Stimulated activated CD8-positive, alpha-beta memory T cell treated with anti-CD3 and anti-CD28 coated beads, Interleukin-15, amount 100 ng/mL, for 24 hours (primary cell): ENCODE measurements around the gene CEP95.

ENCODE experiments used
- DNase-seq: peaks from one replicate; pipeline ENCODE4 v3.0.0-alpha.2; 2020; ENCODE audit warnings: low read depth

The CEP95 gene

DNA sequence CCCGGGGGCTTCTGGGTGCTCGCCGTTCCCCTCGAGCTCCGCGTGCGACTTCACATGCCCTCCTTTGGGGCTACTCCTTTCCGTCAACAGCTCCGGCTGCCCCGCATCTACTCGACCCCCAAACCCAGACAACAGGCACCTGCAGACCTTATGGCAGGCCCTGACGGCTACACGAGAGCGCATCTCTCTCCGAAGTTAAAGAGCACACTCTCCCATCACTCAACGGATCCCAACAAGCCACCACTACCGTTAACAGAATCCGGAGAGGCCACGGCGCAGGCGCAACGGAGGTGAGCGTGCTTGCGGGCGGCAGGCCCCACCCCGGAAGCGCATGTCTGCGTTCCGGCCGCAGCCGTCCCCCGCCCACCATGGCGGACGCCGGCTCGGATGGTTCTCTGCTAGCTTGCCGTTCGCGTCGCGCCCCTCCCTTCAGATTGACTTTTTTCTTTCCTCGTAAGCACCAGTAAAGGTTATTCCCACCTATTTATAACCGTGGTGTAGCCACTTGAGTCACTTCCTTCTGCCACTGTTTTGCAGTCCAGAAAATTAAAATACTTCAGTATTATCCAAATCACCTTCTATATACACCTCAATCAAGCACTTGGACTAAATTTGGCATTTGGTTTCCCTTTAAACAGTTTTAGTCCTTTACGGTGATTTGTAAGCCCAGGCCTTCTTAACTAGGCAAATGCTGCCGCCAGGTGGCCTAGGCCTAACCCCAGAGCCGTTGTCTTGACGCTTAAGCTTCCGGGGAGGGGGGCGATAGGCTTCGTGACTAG, 9.8 kb upstream of the CEP95 start, which contains the start of gene POLG2:
Gene POLG2 (minus strand): TSS at position 269 of the 779 bp plus-strand sequence. CDS start 86 bp downstream, at position 183.
- DNase-seq: peak; percentile 92

DNA sequence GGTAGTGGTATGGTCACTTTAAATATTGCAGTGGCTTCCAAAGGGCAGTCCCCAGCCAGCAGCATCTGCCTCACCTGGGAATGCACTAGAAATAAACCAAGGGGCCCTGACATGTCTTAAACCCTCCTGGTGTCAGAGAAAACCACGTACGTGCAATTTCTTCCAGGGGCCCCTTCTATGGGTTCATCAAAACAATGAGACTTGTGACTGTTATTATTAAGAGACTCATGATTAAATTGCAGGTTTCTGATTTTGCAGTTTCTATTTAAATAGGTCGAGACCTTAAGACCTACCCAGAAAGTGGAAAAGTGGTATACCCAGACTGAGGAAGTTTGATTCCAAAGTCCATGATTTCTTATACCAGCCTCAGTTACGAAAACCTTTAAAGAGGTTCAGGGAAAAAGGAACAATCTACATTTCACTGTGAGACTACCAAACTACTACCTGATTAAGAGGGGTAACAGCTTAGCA, 9.2 kb upstream of the CEP95 start:
- no peak for DNase-seq

DNA sequence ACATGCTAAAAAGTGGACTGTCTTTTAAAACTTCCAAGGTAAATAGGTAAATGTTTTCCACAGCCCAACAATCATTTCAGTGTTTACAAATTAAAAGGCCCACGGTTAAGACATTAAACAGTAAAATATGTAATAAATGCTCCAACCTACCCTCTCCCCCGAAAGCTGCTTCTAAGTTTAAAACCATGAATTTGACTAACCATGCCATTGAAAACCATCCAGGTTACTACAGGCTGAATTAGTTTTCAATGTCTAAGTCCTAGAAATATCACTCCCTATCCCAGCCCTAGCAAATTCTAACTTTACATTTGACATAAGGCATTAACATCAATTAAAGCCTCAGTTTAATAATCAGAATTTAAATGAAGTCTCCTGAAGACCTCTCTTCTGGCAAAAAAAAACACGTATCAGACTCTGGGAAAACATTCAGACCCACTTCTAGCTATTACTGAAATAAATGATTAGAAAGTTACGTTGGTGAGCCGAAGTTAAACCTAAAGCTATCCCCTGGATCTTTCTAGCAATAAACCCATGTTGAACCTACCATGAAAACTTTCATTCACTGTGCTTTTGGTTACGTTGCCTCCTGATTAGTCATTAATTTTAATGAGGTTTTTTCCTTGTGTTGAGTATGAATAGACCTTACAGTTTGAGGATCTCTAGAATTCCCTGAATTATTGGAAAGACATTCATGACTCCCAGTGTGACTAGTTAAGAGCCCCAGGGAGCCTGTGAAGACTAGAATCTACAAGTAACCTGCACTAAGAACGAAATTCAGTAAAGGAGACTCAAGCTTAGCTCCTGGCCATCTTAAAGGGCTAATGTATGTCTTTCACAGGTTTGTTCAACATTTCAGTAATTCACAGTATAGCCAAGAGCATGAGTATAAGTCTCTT, 8.2 kb upstream of the CEP95 start:
- no peak for DNase-seq

DNA sequence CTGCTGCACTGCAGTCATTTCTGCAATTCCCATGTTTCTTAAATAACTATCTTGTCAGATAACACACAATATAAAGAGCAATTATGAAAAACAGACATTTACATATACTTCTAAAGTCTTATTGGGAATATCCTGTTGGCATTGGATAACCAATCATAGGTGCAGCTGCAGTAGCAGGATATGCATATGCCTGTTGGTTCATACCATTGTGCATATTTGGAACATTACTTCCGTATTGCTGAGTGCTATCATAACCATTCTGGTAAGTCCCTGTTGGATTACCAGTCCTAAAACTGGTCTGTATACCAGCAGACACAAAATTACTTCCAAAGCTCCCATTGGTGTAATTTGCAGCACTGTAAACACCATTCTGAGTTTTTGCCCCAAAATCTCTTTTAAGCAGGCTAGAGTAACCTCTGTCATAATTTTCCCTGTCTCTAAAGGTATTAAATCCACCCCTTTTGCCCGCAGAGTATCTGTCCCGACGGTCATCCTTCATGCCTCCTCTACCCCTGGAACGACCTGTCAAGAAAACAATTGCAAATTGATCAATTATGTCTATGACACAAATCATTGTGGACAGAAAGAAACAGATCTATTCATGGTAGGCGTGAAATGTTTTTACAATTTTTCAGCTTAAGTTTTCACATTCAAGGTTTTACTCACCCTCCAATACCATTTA, 6.8 kb upstream of the CEP95 start:
- DNase-seq: no peak

DNA sequence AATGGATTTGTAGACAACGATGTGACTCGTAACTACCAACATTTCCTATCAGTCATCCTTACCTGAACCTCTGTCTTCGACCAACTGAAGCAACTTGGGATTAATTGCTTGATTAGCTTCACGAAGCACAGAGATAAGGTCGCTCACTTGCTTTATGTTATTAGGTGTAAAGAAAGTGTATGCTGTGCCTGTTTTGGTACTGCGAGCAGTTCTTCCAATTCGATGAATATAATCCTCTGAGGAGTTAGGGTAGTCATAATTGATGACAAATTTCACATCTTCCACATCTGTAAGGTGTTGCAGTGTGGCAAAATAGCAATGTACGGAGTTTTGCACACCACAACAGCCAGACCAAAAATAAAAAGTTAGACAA, 6.3 kb upstream of the CEP95 start:
- no peak for DNase-seq

DNA sequence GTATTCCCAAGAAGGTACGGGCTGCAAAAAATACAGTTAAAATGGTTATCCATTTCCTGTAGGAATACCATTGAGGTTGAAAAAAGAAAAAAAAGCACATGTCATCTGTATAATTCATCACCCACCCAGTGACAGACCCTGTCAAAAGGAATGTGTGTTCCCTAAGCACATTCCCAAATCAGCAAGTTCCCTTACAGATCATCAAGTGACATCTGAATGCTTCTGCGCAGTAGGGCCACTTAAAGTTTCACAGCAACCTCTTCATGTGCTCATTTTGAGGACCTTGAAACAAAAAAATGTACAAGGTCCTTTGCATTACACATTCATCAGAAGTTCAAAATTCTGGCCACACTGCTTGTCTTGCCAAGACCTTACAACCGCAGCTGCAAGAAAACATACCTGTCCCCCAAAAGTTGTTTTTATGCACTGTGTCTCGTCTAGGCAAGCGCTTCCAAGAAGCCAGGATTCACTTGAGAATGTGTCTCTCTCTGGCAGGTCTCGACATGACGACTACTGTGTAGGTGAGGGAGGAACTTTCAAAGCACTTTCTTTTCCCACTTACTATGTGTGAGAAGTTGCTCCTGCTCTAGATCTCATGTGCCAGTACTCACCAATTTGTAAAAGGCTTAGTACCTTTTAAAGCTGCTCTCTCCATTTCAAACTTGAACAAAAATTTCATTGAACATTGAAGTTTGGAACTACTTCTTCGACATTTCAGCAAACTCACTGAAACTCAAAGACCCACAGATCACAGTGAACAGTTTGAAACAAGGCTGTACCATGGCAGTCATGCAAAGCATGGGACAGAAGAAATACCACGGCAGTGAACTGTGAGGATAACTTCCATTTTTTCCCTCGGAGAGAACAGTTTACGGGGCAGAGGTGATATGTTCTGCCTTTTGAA, 5.7 kb upstream of the CEP95 start:
- no peak for DNase-seq

DNA sequence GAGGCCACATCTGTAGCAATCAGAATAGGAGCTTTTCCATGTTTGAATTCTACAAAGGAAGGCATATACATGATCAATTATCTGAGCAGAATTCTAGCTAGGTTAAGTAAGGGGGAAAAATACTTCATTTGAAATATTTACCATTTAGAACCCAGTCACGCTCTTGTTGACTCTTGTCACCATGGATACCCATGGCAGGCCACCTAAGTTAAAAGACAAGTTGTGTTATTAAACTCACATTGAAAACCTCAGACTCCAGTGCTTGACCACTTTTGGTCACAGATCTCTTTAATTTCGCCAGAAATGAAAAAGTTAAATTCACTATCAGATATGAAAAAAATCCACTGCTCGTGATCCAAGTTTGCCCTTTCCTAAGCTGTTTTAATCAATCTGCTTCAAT, 4.8 kb upstream of the CEP95 start:
- no peak for DNase-seq

DNA sequence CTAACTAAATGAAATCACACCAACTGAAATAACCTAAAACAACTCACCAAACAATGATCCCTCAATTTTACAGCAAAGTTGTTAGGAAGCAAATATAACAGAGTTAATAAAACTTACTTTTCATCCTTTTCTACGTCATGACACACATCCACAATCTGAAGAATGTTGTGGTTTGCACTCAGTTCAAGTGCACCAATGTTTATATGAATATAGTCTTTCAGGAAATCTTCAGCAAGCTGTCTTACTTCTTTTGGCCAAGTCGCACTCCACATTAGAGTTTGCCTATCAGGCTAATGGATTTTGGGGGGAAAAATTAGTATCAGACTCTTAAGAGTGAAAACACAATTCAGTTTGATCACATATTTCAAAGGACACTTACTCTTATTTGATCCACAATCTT, 4.0 kb upstream of the CEP95 start:
- no peak for DNase-seq

DNA sequence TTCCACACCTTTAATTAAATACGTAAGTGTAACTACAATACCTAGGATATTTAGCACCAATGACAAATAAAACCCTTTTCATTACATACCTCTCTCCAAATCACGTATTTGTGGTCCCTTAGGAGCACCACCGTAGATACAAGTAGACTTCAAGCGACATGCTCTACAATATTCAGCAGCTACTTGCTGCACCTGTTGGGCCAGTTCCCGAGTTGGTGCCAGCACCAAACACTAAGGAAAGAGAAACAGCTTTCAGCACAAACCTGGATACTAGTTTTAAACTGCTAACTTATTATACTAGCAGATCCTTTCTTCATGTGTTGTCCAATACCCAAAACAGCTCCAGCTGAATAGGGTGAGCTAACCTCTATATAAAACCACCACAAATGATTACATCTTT, 3.4 kb upstream of the CEP95 start:
- no peak for DNase-seq

DNA sequence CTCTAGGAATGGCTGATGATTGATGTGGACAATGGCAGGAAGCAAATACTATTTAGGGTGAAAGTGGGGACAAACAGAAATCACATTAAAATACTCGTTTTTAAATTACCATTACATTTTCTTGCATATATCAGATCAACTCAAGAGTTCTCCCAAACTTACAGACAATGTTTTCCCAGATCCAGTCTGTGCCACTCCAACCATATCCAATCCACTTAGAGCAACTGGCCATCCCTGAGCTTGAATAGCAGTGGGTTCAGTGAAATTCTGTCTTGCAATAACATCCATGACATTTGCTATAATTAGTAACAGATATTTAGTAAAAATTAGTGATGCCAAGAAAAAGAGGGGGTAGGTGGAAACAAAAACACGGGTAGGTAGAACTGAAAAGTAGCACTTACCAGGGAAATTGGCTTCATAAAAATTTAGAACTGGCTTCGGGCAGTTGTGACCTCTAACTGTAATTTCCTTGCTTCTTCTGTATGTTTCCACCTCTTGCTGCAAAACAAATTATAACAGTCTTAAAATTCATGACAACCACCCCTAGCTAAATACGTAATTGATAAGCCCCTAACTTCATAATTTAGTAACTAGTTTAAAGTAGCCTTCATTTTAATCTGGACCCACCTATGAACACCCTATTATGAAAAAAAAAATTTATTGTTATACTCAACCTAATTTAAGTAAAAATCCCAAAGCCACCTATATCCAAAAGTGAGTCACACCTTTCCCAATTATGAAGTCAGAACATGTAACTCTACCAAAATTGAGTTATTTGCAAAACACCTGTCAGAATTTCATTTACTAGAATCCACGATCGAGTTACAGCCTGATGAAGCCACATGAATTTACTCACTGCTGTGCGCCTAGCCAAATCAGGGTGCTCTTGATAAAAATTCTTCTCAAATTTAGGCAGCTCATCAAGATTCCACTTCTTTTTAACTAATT, 2.7 kb upstream of the CEP95 start:
- DNase-seq: no peak

DNA sequence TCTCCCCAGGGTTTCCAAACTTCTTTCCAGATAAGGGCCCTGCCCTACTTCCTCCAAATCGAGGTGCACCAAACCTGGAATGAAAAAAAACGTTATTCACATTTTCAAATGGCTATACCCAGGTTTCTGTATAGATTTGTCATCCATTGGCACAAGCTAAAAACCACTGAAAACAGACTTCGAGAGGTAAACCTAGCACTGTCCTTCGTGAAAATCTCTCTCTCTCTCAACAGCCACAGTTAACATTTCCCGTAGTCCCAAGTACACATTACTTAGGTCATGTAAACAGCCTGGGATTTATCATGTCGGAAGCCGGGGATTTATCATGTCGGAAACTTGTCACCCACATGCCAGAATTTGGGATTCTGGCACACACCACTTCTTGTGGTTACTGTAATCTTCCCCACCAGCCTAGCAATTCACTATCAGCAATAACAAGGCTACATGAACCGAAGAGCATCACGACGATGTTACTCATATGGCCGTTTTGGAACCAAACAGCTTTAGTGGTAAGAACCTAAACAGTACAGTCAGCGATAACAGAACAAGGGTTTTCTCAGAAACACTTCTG, 1.9 kb upstream of the CEP95 start:
- DNase-seq: no peak

DNA sequence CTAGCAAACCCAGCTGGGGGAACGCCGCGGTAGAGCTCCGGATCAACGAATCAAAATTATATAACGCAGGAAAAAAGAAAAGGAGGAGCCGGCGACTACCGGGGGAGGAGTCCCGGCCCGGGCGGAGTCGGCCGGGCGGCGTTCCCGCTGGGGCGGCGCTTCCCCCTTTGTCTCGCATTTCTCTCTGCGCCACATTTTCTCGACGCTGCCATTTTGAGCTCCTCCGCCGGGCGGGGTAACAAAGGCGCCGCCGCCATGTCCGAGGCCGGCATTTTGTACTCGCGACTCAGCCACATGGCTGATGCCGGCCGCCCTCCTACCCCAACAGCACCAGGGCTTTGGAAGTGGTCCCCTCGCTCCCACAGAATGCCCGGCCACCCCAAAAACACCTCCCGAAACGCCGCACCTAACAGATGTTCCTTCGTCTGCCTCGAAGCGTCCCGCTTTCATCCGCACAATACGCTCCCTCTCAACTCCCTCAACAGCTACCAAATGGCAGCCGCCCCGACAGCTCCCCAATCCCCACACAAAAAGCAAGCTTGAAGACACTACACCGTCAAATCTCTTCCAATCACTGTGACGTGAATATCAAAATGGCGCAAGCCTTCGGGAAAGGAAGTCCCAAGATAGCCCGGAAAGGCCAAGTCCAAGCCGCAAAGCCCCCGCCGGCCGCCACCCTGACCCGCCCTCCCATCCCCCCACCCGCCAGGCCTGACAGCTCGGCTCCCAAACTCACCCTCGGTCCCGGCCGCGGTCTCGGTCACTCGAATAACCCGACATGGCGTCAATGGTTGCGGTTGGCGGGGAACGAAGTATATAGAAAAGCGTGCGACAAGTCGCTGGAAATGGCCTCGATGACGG, 1.2 kb upstream of the CEP95 start:
- peak; percentile 63 for DNase-seq

DNA sequence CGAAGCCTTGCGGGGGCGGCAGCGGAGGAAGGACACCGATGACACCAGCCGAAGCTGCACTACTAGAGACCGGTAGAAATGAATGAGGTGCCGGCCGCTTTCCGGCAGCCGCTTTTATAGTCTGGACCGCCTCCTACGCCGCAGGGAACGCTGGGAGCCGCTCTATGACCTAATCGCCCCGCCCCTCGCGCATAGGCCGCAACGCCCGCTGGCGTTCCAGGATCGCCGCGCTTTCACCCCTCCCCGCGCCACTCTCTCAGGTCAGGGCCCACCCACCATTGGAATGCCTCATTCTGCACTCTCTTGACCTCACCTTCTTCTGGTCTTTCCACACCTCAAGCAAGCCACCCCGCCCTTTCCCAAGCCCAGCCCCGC, 589 bp upstream of the CEP95 start, which contains the start of gene DDX5:
Gene DDX5 (minus strand): TSS at position 89 of the 375 bp plus-strand sequence. CDS start 170 bp downstream, outside the sequence.
- DNase-seq: peak; percentile 90

DNA sequence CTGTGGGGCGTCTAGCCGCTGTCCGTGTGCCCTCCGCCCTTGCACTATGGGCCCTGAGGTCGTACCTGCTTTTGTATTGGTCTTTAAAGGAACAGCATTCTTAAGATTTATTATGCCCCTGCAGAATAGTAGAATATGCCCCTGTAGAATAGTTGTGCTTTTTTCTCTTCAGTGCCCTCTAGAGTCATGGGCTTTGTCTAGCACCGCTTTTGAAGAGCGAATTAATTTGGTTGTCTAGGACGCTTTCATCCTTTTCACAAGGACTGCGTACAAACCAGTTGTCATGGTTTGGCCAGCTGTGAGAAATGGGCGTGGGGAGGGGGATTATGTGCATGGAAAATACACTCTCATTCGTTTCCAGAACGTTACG, 621 bp downstream of the CEP95 start:
- DNase-seq: no peak

DNA sequence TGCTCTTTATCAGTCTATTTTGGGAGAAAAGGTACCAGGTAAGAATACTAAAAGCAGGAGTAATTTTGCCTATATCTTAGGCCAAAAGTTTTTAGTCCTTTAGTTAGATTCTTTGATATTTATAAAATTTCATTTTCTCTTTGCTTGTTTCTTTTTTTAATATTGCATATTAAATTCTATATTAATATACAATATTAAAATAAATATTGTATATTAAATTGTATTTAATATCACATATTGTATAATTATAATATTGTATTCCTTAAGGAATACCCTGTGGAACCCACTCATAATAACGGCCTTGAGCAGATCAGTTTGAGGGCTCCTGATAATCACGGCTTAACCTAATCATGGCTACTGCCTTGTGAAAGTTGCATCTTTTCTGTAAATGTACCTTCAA, 1.9 kb downstream of the CEP95 start:
- DNase-seq: no peak

DNA sequence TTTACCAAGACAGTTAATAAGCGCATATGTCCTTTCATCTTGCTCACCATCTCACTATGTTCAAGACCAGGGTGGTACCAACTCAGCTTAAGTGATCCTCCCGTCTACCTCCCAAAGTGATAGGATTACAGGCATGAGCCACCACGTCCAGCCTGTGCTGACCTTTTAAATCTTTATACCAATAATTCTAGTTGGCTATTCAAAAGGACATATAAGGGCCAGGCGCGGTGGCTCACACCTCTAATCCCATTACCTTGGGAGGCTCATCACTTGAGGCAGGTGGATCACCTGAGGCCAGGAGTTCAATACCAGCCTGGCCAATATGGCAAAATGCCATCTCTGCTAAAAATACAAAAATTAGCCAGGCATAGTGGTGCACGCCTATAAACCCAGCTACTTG, 2.4 kb downstream of the CEP95 start:
- DNase-seq: no peak

DNA sequence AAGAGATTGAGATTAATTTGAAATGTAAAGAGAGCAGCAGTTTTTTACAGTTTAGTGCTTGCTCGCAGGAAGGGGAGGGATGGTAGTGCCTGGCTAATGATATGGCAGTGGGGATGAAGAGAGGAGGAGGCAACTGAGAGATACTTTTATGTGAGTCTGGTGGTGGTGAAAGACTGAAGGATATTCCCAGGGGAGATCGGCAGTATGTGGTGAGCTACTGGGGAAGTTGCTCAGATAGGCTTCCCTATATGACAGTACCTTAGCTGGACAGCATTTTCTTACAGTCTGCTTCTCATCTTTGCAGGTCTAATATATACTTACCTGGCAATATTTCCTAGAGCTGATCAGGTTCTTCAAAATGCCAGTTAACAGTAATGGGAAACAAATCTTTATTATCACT, 8.6 kb downstream of the CEP95 start:
- no peak for DNase-seq

DNA sequence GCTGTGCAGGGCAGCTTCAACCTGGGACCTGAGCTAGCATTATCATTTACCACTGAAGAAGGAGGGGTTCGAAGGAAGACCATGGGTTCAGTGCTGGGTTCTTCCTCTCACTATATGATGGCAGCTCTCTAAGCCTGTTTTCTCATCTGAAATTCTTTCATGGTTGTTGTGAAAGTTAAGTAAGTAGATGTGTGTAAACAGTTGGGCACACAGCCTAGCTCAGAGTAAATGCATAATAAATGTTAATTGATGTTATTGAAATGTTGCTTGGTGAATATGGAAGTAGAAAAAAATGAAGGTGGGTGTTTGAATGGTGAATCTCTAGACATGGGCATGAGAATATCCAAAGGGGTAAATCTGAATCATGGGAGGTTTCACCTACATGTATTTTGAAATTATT, 9.1 kb downstream of the CEP95 start:
- DNase-seq: no peak

DNA sequence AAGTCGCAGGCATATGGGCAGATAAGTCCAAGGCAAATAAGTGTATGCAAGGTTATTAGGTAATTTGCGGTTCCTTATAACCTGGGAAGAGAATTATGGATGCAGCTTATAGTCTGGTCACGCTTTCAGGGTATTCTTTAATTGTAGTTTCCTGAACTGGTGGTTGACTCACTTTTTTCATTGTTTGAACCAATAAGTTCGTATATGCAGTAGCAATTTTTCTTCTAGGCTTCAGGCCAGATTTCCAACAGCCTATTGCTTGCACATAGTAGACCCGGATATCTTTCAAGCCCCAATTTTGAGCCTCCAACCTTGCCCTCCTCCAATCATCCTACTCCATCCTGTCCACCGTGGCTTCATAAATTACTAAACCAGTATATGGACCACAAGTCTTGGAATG, 12.8 kb downstream of the CEP95 start:
- DNase-seq: no peak
